Hematopoietic multipotent progenitor cell treated with erythropoietin and hydrocortisone succinate and interleukin-3 and kit ligand, for 6 days (in vitro differentiated cells): ENCODE results near the gene SEMA3B.
"Not testable (repeated sequence)": the region's sequence is repeated elsewhere in the genome, so short reads cannot be mapped to it uniquely, and the experiment has no call there.

ENCODE experiments used
- DNase-seq: peaks from one replicate; pipeline ENCODE4 v3.0.0-alpha.2; 2015

The SEMA3B gene

DNA sequence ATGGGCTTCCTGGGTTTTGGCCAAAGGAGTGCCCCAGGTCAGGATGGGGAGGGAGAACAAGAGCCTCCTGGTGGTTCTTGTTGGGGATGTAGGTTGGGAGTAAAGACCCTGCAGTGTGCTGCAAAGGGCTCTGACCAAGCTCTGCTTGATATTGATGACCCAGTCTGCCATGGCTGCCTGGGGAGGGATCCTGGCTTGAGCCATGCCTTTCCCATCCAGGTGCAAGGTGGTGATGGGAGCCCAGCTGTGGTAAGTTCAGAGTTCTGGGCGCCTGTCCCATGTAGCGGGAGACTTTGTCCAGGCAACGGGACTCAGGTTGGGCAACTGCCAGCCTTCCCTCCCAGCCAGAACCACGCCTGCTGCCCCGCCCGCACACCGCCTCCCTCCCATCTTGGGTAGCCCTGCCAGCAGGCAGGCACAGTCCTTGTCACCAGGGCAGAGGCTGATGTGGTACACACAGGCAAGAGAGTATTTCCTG is 30.4 kb upstream of the SEMA3B start:
- peak; percentile 87 for DNase-seq

DNA sequence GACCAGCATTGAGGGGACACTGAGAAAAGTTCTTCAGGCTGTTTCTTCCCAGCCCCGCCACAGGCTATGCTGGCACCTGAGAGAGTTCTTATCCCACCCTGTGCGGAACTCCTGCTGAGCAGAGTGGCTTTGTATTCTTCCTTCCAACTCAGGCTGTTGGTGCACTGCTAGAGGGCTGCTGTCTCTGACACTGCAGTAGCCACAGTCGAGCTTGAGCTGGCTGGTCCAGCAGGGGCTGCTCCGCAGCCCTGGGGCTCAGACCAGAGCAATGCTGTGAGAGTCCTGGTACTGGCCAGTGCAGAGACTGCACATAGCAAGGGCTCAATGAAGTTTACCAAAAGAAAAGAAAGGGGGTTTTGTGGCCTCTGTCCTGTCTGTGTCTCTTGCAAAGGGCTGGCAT is 29.3 kb upstream of the SEMA3B start:
- DNase-seq, result no peak

DNA sequence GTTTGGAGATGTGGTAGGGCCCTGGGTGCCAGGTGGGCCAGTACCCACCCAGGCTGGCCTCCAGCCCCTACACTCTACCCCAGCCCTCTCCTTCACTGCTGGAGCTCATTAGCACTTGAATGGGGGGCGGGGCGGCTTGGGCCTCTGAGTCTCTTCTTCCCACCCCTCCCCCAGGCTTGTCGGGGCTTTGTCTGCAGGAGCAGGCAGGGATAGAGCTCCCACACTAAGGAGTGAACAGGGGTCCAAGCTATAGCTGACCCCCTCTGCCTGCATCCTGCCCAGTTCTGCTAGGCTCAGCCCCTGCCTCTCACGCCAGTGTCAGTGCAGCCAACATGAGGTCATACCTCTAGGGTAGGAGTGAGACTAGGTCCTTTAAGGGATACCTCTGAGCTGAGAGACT is 27.8 kb upstream of the SEMA3B start:
- no peak for DNase-seq

DNA sequence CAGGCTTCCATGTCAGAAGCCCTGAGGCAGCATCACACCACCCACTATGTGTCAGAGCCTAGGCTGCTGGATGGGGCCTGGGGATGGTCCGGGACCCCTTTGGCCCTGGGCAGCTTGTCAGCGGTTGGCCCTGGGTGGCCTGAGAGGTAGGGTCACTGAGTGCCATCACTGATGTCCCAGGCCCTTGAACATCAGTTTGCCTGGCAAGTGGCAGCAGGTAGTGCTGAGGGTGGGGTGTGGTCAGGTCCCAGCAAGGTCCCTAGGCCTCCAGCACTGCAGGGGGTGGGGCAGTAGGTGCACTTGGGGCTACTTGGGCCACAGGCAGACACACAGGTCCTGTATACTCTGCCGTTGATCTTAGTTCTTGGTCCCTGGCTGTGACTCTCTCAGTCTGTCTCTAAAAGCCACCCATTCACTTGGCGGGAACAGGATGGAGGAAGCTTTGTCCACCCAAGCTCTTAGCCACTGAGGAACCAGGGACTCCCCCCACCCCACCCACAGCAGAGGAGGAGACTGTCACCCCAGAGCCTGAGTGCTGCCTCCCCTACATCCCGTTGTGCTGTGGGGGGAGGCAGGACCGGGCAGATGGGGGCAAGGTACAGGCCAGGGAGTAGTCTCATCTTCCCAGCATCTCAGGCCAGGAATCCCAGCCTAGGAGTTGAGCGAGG is 27.1 kb upstream of the SEMA3B start:
- no peak for DNase-seq

DNA sequence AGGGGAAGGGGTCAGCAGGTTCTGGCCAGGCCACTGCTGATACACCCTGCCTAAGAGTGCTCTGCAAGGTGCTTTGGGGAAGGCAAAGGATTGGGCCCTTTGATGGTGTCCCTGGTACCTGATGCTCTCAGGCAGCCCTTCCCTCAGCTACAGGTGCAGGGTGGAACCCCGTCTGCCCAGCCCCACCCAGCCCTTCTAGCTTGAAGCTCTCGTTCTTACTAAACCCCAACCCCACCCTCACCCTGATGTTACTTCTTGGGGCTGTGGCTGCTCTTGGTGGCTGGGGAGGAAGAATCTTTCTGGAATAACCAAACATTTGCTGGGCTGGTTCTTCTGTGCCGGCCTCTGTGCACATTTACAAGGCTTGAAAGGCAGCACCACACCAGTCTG is 26.6 kb upstream of the SEMA3B start:
- no peak for DNase-seq

DNA sequence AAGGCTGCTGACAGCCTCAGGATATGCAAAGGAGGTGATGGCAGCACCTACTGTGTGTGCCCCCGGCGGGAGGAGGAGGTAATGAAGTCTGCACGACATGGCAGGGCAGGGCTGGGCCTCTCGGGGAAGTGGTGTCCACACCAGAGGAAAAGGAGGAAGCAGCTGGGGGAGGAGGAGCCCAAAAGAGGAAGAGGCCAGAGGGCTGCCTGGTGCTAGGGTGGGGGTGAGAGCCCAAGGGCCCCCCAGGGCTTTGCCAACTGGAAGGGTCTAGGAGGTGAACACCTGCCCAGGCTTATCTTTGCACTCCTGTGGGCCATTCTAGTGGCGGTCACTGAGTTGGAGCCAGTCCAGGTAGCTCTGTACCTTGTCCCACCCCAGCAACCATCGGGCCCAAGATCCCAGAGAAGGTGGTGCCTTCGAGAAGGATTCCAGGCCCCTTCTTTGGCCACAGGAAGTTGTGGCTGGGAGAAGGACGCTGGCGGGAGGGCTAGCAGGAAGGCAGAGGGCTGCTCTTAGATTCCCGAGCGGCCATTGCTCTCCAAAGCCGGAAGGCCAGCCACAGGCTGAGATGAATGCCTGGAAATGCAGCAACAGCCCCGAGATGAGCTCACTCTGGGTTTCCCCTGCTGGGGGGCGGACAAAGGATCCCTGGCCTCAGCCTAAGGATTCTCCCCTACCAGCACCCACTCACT is 25.9 kb upstream of the SEMA3B start:
- peak; percentile 81 for DNase-seq

DNA sequence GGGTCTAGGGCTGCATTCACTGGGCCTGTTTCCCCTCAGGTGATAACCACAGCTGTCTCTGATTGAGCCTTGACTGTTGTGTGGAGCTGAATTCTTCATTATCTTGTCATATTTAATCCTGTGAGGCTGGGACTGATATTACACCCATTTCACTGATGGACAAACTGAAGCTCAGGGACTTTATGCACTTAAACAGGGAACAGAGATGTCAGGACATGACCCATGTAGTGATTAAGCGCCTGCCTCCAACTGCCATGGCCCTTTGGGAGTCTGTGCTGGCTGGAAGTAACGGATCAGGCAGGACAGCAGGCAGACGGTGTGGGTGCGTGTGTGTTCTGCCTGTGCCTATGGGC is 25.4 kb upstream of the SEMA3B start:
- no peak for DNase-seq

DNA sequence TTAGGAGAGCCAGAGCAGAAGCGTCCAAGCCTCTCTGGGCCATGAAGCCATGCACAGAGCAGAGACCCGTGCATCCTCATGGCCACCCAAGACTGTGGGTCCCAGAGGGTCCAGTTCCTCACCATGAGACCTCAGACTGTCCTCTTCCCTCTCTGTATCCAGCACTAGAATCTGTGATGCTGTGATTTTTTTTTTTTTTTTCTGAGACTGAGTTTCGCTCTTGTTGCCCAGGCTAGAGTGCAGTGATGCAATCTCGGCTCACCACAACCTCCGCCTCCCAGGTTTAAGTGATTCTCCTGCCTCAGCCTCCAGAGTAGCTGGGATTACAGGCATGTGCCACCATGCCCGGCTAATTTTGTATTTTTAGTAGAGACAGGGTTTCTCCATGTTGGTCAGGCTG is 24.1 kb upstream of the SEMA3B start:
- not testable (repeated sequence) for DNase-seq

DNA sequence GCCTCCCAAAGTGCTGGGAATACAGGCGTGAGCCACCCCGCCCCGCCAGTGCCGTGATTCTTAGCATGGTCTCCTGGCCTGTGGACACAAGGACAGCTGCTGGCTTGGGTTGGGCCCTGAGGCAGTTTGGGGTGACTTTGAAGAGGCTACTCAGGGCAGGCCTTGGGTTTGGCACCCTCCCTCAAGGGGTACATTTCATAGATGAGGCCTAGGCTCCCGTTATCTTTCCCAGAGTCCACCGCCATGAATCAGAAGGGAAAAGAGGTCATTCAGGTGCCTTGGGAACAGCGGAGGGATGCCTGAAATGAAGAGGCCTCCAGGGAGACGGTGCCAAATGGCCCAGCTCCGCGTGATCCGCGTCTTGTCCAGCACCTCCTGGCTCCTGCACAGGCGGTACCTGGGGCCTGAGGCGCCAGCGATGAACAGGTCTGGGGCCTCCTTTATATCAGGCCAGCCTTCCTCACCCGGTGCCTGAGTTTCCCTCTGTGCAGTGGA is 23.6 kb upstream of the SEMA3B start:
- DNase-seq, result no peak

DNA sequence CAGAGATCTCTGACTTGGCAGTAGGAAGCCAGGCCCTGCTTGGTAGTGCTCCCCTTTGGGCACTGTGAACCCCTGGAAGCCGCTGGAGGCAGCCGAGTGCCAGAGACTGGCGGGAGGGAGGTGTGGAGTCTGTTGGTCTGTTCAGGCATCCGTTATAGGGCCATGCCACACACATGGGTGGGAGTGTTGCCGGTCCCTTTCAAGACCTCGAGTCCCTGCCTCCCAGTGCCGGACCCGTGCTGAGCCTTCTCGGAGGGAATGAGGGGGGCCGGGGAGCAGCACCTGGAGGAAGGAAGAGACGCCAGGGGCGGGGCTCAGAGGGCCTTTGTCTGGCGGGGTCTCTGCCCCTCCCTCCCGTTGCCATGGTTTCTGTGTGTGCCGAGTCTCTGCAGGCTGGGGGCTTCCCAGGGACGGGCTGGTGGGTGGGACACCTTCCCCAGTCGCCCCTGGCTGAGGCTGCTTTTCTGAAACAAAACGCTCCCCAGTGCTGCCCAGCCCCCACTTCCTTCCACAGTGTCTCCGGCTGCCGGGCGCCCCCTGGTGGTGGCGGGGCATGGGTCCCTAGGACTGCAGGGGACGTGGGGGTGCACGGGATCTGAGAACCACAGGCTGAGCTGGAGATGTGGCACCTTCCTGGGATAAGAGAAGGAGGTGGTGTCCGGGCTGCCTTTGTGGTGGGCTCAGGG is 23.0 kb upstream of the SEMA3B start:
- DNase-seq, result peak; percentile 96

DNA sequence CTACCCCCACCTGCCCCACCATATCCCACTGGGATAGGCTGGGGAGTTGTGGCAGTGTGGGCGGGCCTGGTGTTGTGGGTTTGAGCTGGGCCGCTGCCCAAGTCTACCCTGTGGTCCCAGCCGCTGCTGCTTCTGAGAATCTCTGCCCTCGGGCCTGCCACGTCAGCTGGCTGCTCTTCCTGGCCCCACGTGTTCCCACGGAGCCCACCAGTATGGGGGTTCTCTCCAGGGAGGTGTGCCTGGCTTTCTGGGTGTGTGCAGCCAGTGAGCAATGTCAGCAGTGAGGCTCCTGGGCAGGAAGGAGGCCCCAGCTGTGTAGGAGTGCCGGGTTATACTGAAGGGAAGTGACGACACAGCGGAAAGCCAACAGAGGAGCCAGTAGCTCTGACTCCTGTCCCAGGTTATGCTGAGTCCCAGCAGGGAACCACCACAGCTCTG is 22.4 kb upstream of the SEMA3B start:
- DNase-seq, result peak; percentile 83

DNA sequence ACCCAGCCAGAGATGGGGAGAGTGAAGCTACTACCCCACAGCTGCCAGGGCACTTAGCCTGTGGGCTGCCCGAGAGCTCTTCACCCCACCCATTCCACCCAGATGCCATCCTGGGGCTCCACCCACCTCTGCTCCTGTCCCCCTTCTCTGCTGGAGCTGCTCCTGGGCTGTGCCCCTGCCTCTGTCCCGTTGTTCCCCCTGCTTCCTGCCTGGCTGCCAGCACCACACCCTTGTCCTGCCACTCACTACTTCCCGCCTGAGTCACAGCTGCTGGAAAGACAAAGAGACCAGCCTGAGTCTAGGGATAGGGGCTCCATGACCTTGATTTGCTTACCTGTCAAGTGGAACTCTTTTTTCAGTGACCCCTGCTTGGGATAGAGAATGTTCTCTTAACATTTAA is 20.6 kb upstream of the SEMA3B start:
- DNase-seq, result no peak

DNA sequence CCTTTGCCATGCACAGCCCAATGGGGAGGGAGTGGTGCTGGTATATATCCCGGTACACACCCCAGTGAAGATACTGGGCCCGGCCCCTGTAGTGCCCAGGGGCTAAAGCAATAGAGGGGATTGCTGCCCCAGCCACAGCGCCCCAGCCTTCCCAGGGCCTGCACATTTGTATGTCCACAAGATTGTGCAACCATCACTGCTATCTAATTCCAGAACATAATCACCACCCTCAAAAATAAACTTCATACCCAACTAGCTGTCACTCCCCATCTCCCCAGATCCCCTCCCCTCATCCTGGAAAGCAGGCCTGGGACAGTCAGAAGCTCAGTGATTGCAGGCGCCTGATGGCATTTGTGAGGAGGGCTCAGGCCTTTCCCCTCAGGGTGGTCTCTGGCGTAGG is 19.5 kb upstream of the SEMA3B start:
- DNase-seq, result no peak

DNA sequence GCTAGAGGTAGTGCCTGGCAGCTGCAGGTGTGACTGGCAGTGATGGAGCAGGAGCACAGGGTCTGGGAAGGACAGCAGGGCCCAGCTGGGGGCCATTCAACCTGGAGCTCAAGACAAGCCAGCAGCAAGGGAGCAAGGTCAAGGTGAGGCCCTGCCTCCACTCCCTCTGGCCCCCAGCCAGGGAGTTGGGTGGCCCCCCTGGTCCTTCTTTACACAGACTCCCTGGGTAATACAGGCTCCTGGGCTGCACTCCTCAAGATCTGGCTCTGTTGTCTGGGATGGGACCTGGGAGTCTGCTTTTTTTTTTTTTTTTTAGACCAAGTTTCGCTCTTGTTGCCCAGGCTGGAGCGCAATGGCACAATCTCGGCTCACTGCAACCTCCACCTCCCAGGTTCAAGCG is 18.4 kb upstream of the SEMA3B start:
- no peak for DNase-seq

DNA sequence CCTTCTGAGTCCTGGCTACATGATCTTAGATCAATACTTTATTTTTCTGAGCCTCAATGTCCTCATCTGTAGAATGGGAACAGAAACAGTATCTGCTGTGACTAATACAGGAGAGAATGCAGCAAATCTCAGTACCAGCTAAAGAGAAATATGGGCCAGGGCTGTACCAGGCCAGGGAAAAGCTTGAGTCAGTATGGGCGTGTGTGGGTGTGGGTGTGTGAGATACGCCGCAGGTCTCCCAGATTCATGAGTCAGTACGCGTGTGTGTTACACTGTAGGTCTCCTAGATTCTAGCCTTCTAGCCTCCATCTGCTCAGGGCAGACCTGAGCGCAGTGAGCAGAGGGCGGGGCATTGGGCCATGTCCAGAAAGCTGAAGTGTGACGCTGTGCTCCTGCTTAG is 17.7 kb upstream of the SEMA3B start:
- DNase-seq, result peak; percentile 76

DNA sequence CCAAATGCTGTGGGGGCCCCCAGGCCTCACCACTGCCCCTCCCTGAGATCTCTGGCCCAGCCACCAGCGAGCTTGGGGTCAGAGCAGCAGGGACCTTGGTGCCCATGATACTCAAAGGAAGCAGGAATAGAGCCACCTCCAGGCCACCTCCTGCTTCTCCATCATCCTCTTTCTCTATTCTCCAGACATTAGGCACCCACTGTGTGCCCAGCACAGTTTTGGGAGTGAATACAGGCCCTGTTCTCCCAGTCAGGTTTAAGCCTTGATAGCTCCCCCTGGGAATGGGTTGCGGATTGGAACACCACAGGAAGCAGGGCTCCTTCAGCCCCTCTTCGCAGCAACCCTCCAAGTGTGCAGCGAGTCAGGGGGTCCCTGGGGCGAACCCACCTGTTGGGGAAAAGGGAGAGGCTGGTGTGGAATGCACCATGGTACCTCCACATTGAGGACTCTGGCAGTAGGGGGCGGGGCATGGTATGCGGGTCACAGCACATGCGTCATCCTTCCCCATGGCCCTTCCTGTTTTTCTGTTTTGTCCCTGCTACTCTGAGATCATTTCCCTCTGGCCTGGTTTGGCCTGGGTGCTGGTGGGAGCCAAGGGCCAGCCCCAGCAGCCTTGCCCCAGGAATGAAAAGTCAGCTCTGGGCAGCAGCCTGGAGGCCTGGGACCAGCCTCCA is 14.2 kb upstream of the SEMA3B start:
- no peak for DNase-seq

DNA sequence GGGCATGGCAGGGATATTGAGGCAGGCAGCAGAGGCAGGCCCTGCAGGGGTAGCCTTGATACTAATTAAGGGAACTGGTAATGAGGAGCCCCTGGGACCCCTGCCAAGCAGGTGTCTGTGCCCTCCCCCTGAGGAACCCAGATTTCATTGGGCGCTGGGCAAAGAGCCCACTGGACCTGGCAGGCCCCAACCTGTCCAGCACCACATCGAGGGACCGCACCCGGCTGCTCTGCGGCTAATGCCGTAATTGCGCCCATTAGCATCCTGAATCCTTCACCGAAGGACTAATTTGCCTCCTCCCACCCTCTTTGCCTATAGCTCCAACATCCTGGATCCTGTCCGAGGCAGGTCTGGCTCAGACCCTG is 13.7 kb upstream of the SEMA3B start:
- DNase-seq, result no peak

DNA sequence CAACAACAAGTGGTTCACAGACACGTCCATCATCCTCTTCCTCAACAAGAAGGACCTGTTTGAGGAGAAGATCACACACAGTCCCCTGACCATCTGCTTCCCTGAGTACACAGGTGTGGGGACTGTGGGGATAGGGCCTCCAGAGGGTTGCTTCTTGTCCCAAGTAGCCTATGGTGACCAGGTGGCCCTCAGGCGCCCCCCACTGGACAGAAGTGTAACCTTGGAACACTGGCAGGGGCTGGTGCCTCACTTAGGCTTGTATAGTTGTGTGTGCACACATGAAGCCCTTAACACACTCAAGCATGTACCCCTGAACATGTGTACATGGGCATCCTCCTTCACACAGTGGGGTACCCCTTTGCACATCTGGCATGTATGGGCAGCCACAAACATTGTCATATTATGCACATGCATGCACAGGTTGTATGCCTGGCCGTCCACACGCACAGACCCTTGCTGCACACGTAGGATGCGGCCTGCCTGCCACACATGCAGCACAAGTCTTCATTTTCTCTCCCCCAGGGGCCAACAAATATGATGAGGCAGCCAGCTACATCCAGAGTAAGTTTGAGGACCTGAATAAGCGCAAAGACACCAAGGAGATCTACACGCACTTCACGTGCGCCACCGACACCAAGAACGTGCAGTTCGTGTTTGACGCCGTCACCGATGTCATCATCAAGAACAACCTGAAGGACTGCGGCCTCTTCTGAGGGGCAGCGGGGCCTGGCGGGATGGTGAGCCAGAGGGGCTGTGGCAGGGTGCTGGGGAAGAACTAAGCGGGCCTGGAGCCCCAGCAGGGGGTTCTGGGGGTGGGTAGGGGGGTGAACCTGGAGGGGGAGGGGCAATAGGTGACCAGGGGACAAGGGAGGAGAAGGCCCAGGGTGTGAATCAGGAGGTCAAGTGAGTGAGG is 11.7 kb upstream of the SEMA3B start:
- DNase-seq, result peak; percentile 67

DNA sequence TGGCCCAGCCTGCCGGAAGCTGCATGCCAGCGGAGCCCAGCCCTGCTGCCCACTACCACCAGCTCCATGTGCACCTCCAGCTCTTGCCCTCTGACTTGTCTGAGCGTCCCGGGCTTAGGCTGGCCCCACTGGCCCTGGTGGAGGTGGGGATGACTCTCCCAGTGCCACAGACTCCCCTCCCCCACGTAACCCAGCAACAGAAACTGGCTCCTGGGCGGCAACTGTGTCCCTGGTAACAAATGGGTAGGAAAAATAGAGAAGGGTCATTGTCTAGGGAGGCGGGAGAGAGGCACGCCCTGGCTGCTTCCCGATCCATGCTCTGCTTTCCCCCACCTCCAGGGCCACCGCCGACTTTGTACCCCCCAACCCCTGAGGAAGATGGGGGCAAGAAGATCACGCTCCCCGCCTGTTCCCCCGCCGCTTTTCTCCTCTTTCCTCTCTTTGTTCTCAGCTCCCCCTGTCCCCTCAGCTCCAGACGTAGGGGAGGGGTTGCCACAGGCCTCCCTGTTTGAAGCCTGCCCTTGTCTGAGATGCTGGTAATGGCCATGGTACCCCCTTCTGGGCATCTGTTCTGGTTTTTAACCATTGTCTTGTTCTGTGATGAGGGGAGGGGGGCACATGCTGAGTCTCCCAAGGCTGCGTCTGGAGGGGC is 10.8 kb upstream of the SEMA3B start:
- no peak for DNase-seq

DNA sequence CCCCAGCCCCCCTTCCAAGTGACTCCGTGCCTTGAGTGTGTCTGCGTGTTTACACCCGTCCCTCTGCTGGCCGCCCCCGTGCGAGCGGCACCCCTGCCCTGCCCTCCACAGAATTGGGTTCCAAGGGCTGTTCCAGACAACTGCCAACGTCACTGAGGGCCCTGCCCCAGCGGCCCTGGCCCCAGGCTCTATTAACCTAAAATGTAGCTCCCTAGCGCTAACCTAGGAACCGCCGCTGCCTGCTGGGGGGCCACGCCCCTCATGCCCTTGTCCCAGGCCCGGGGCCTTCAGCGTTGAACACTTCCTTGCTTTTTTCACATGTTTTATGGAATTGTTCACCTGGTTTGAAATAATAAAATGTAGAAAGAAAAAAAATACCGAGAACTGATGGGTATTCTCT is 10.0 kb upstream of the SEMA3B start:
- no peak for DNase-seq

DNA sequence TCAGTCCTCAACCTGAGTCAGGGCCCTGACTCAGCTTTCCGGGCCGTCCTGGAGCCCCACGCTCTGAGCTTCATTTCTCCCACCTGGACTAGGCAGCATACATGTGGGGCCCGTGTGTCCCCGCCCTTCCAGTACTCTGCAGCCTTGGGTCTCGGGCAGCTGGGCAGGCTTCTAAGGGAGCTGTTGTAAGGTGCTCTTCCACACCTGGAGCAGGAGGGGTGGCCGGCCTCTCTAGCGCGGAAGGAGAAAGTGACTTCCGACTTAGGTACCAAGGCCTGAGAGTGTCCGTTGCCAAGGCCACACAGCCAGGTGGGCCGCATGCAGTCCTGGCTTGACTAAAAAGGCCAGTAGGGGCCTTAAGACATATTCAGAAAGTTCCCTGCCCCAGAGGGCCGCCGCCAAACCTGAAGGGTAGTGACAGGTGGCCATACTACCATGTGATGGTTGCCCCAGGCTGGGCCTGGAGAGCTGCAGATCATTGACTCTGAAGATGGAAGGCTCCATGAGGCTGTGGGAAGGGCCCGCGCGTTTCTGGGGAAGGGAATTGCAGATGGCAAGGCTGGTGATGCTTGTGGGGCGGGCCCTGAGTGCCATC is 9.4 kb upstream of the SEMA3B start:
- no peak for DNase-seq
